Thyroid gland (tissue), 4 donors: Measurements from ENCODE around the gene FBXO38. TPM values are rescaled to one million over a fixed set of nuclear protein-coding genes. Genes with fewer than 3 reads are reported as not detected.

Experiments used
- DNase-seq, 2 donors: peaks; one replicate each; pipeline ENCODE4 v3.0.0-alpha.2; 2019
- H3K27ac ChIP-seq, 3 donors: fragments of 200-600 bp; sonication (generic); 1 replicate in 2 of 3; 2 replicates in 1 of 3; pipeline ENCODE4 v1.5.1; 2016 to 2019; ENCODE audit warnings: mild to moderate bottlenecking in 1 of 3, moderate library complexity in 1 of 3
- H3K27me3 ChIP-seq: fragments of 200-600 bp; sonication (generic); one replicate; pipeline ENCODE4 v1.5.1; 2019
- H3K36me3 ChIP-seq, 2 donors: fragments of 200-600 bp; sonication (generic); one replicate each; pipeline ENCODE4 v1.5.1; 2016 to 2019
- H3K4me1 ChIP-seq, 2 donors: fragments of 200-600 bp; sonication (generic); one replicate each; pipeline ENCODE4 v1.5.1; 2017 to 2019
- H3K4me3 ChIP-seq, 3 donors: fragments of 200-600 bp; sonication (generic); replicated peaks in 1 of 3; 1 replicate in 2 of 3; 2 replicates in 1 of 3; pipeline ENCODE4 v1.5.1; 2016; ENCODE audit warnings: mild to moderate bottlenecking in 1 of 3
- H3K9me3 ChIP-seq: fragments of 200-600 bp; sonication (generic); one replicate; pipeline ENCODE4 v1.5.1; 2017
- CTCF ChIP-seq, 6 experiments: fragments of 200-600 bp in 3 of 6; fragments of 450-650 bp in 3 of 6; sonication (generic) in 3 of 6; IDR thresholded peaks; one replicate each; pipeline ENCODE4 v1.5.1; 2016 to 2019; ENCODE audit warnings: antibody characterized with exemption in 6 of 6, mild to moderate bottlenecking in 2 of 6, inconsistent platforms in 1 of 6, moderate library complexity in 1 of 6
- POLR2A ChIP-seq, 2 donors: fragments of 450-650 bp; IDR thresholded peaks; one replicate each; pipeline ENCODE4 v1.6.1; 2017; ENCODE audit warnings: antibody characterized with exemption in 2 of 2, mild to moderate bottlenecking in 2 of 2, moderate library complexity in 1 of 2
- WGBS, 2 donors: methylation state at CpG; one replicate each; pipeline ENCODE4 v1.1.5; 2017; 5-methylcytosine and 5-hydroxymethylcytosine counted together
- intact Hi-C: fragments of 100-400 bp; cut with DNase I; formaldehyde crosslinking; loops from one replicate; pipeline ENCODE4 v1.15.1; 2023
- total RNA-seq, 4 donors: library from RNA; depleted of rRNA; stranded (reverse); fragments of >200 nt; gene quantifications; one replicate each; pipeline ENCODE4 v1.2.3, GENCODE V29; 2016

Gene FBXO38
- total RNA-seq, 4 donors from 2014 or later = 49.6 to 86.4 (median 64.1) TPM

GRCh38 chr5:148418511-148418910, 34.8 kb downstream of the FBXO38 start:
- WGBS, 2 donors = 89 to 95% methylated on average over 3 of the region's 3 CpGs
- Histone ChIP-seq H3K27me3 (no peaks in the 10 kb centered on the region), H3K9me3 (no peaks in the 10 kb centered on the region), H3K27ac (no peak overlapping the region), H3K4me1 (no peaks in the 10 kb centered on the region), H3K4me3 (no peak overlapping the region), H3K36me3 (peaks cover 29 to 41% of the 10 kb centered on the region in 2 donors)
- TF ChIP-seq CTCF (IDR thresholded peaks at IDR 0.05) (no peak), POLR2A (IDR thresholded peaks at IDR 0.05) (no peak)
- intact Hi-C loops = no loop called here
- no peak for DNase-seq

GRCh38 chr5:148421661-148422060, 37.9 kb downstream of the FBXO38 start:
- Histone ChIP-seq H3K27ac (no peak overlapping the region), H3K36me3 (peaks cover 49 to 54% of the 10 kb centered on the region in 2 donors)
- WGBS, 2 donors = 90 to 91% methylated on average over 2 of the region's 2 CpGs

DNA sequence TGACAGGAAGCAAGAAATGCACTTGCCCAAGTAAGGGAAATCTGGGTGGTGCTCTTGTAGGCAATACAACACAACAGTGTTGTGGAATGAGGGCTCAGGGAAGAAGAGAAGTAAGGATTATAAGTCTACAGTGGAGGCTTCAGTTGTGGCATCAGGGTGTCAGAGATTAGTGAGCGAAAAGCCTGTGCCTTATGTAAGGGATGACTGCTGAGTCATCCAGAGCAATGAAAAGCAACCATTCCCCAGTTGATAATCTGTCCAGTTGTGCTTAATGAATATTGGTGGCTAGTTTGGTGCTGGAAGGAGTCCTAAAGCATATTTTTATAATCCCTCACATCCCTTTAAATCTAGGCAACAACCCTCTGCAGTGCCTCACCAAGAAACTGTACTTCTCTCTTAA, 42.0 kb downstream of the FBXO38 start:
- no peak for DNase-seq
- Histone ChIP-seq H3K27ac (no peak overlapping the region), H3K9me3 (no peaks in the 10 kb centered on the region), H3K36me3 (peaks cover 42 to 43% of the 10 kb centered on the region in 2 donors), H3K4me1 (no peaks in the 10 kb centered on the region), H3K27me3 (no peaks in the 10 kb centered on the region), H3K4me3 (no peak overlapping the region)
- WGBS, 2 donors = 92% methylated on average over 1 of the region's 1 CpG
- TF ChIP-seq POLR2A (IDR thresholded peaks at IDR 0.05) (no peak), CTCF (IDR thresholded peaks at IDR 0.05) (no peak)
- intact Hi-C loops = no loop called here

More at GRCh38 chr5:148421661-148422060, 37.9 kb downstream of the FBXO38 start:
- H3K4me1 ChIP-seq = no peaks in the 10 kb centered on the region
- H3K9me3 ChIP-seq = no peaks in the 10 kb centered on the region
- no peak overlapping the region for H3K4me3 ChIP-seq
- H3K27me3 ChIP-seq = no peaks in the 10 kb centered on the region
- DNase-seq = no peak
- intact Hi-C loops = no loop called here
- TF ChIP-seq POLR2A (IDR thresholded peaks at IDR 0.05) (no peak), CTCF (IDR thresholded peaks at IDR 0.05) (no peak)

- no peaks in the 10 kb centered on the region for H3K4me1 ChIP-seq
- H3K9me3 ChIP-seq = no peaks in the 10 kb centered on the region
- H3K27ac ChIP-seq = no peak overlapping the region
- intact Hi-C loops = no loop called here
- peaks cover 42% of the 10 kb centered on the region in 2 donors for H3K36me3 ChIP-seq
- H3K4me3 ChIP-seq = no peak overlapping the region
- no peaks in the 10 kb centered on the region for H3K27me3 ChIP-seq
- TF ChIP-seq CTCF (IDR thresholded peaks at IDR 0.05) = no peak
- no peak for TF ChIP-seq POLR2A (IDR thresholded peaks at IDR 0.05)
- no peak for DNase-seq
Observed at GRCh38 chr5:148426514-148426913, 42.8 kb downstream of the FBXO38 start.

DNA sequence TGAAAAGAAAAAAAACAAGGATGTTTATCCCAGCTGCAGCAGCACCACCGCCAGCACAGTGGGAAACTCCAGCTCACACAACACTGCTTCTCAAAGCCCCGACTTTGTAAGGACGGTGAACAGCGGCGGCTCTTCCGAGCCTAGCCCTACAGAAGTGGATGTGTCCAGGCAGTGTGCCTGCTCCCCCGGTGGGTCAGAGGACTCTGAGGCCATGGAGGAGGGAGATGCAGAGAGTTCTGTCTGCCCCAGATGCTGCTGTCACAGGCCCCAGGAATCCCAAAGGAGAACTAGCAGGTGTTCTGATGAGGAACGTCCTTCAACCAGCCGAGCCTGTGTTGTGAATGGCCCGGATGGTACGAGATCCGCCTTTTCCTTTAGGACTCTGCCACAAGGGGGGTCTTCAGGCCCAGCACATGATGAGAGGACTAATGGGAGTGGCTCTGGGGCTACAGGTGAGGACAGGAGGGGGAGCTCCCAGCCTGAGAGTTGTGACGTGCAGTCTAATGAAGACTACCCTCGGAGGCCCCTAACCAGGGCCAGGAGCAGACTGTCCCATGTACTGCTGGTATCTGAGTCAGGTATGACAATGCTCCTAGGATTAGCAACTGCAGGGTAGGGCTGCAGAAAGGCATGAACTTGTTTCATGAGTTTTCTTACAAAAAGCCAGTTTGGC, 43.7 kb downstream of the FBXO38 start:
- H3K36me3 ChIP-seq = peaks cover 42% of the 10 kb centered on the region in 2 donors
- no peak for DNase-seq
- intact Hi-C loops = no loop called here

More for the DNA sequence above, 43.7 kb downstream of the FBXO38 start:
- no peak for TF ChIP-seq CTCF (IDR thresholded peaks at IDR 0.05)
- TF ChIP-seq POLR2A (IDR thresholded peaks at IDR 0.05) = no peak
- 84 to 89% methylated on average over 14 of the region's 14 CpGs for WGBS, 2 donors
- Histone ChIP-seq H3K9me3 (no peaks in the 10 kb centered on the region), H3K27ac (no peak overlapping the region), H3K4me1 (no peaks in the 10 kb centered on the region), H3K4me3 (no peak overlapping the region), H3K27me3 (no peaks in the 10 kb centered on the region)
